HEK293 (cell line): Measurements from ENCODE around the gene ZIC4.

Experiments used
- GLI2 ChIP-seq: fragments of 450-650 bp; formaldehyde crosslinking; IDR thresholded peaks from 2 replicates; pipeline ENCODE4; 2017; ENCODE audit warnings: missing biosample characterization, missing genetic modification characterization, low read depth, borderline replicate concordance
- ZNF114 ChIP-seq: fragments of 450-650 bp; formaldehyde crosslinking; IDR thresholded peaks from 2 replicates; pipeline ENCODE4 v1.5.0; 2017; ENCODE audit warnings: missing biosample characterization, missing genetic modification characterization
- ZNF37A ChIP-seq: fragments of 450-650 bp; IDR thresholded peaks from 2 replicates; pipeline ENCODE4 v1.5.1; 2018; ENCODE audit warnings: missing biosample characterization, missing genetic modification characterization
- ZNF394 ChIP-seq: fragments of 450-650 bp; formaldehyde crosslinking; IDR thresholded peaks from 2 replicates; pipeline ENCODE4 v1.5.1; 2016; ENCODE audit warnings: missing biosample characterization, missing genetic modification characterization, mild to moderate bottlenecking, moderate library complexity, borderline replicate concordance
- ZNF404 ChIP-seq: fragments of 450-650 bp; formaldehyde crosslinking; IDR thresholded peaks from 2 replicates; pipeline ENCODE4 v1.5.1; 2017; ENCODE audit warnings: missing biosample characterization, missing genetic modification characterization
- ZNF664 ChIP-seq: fragments of 450-650 bp; formaldehyde crosslinking; IDR thresholded peaks from 2 replicates; pipeline ENCODE4 v1.5.1; 2016; ENCODE audit warnings: missing biosample characterization, missing genetic modification characterization

- TF ChIP-seq ZNF664 (tag by site-specific recombination) (no peak), ZNF37A (tag by site-specific recombination) (no peak), ZNF404 (tag by site-specific recombination) (no peak), ZNF114 (tag by site-specific recombination) (no peak), GLI2 (no peak), ZNF394 (no peak)
Measured at GRCh38 chr3:147360646-147361453, 45.5 kb downstream of the ZIC4 start.
